ENCODE results near the gene ALCAM.

GRCh38 chr3:105349684-105350387, 16.9 kb upstream of the ALCAM start:
- TF ChIP-seq EP300 (IDR thresholded peaks at IDR 0.05) (no peak), CTCF (IDR thresholded peaks at IDR 0.05) (no peak), POLR2A (IDR thresholded peaks at IDR 0.05) (no peak)
